ENCODE measurements around the gene STRN.
"Not testable (repeated sequence)": the region's sequence is repeated elsewhere in the genome, so short reads cannot be mapped to it uniquely, and the experiment has no call there.

STRN gene

GRCh38 chr2:36906277-36906676, 60.1 kb downstream of the STRN start:
- no peak for DNase-seq

- no peak for DNase-seq
Measured at GRCh38 chr2:36904636-36905035, 61.7 kb downstream of the STRN start.

GRCh38 chr2:36902385-36903120, 63.8 kb downstream of the STRN start:
- DNase-seq, result no peak

- DNase-seq, result no peak
Measured at GRCh38 chr2:36892805-36893204, 73.5 kb downstream of the STRN start.

GRCh38 chr2:36889795-36890194, 76.5 kb downstream of the STRN start:
- DNase-seq, result no peak

- DNase-seq, result not testable (repeated sequence)
Measured at GRCh38 chr2:36887095-36887494, 79.2 kb downstream of the STRN start.

GRCh38 chr2:36886664-36887063, 79.7 kb downstream of the STRN start:
- DNase-seq, result no peak

GRCh38 chr2:36885605-36886004, 80.7 kb downstream of the STRN start:
- DNase-seq, result no peak

- no peak for DNase-seq
Measured at GRCh38 chr2:36882532-36882931, 83.8 kb downstream of the STRN start.

GRCh38 chr2:36881816-36882215, 84.5 kb downstream of the STRN start:
- DNase-seq, result no peak

- DNase-seq, result no peak
Measured at GRCh38 chr2:36878429-36878828, 87.9 kb downstream of the STRN start.

- DNase-seq, result no peak
Measured at GRCh38 chr2:36871068-36871707, 95.1 kb downstream of the STRN start.

- DNase-seq, result no peak
Measured at GRCh38 chr2:36869606-36870005, 96.7 kb downstream of the STRN start.

GRCh38 chr2:36861896-36862295, 104.4 kb downstream of the STRN start:
- no peak for DNase-seq

- no peak for DNase-seq
Measured at GRCh38 chr2:36859366-36859792, 107.0 kb downstream of the STRN start.

- no peak for DNase-seq
Measured at GRCh38 chr2:36858551-36859365, 107.6 kb downstream of the STRN start.

- DNase-seq, result peak; percentile 38
Measured at GRCh38 chr2:36857713-36858112, 108.6 kb downstream of the STRN start.

- no peak for DNase-seq
Measured at GRCh38 chr2:36855429-36855828, 110.9 kb downstream of the STRN start.

- no peak for DNase-seq
Measured at GRCh38 chr2:36854241-36854640, 112.1 kb downstream of the STRN start.

- no peak for DNase-seq
Measured at GRCh38 chr2:36849265-36849664, 117.1 kb downstream of the STRN start.

GRCh38 chr2:36843838-36844237, 122.5 kb downstream of the STRN start:
- DNase-seq, result no peak

- DNase-seq, result no peak
Measured at GRCh38 chr2:36839976-36840617, 126.2 kb downstream of the STRN start.
